GM12878 (cell line): ENCODE results near the gene TWF1. TPM values are rescaled to one million over a fixed set of nuclear protein-coding genes. Genes with fewer than 3 reads are reported as not detected.

Source experiments
- ATAC-seq: fragments of 200-7000 bp; cut with Tn5 transposase; 3 replicates; pipeline ENCODE4 v1.9.1; 2020; ENCODE audit warnings: mild to moderate bottlenecking, moderate library complexity
- BruUV-seq: library from RNA; stranded (reverse); fragments of 400-500 nt; replicated peaks from 2 replicates; lab custom pipeline; 2021; lab: Mats Ljungman, UMichigan
- CTCF ChIA-PET: fragments of 300-600 bp; sonication (Branson Sonifier 250); formaldehyde crosslinking; extraction: SDS; loops from one replicate; lab custom pipeline; 2021; ENCODE audit warnings: inconsistent platforms; lab: Yijun Ruan, JAX
- POLR2A ChIA-PET: fragments of 350-600 bp; formaldehyde crosslinking; extraction: SDS; loops from one replicate; lab custom pipeline; 2021; ENCODE audit warnings: inconsistent platforms; lab: Charles Lee
- RAD21 ChIA-PET: fragments of 300-600 bp; sonication (Branson Sonifier 250); formaldehyde crosslinking; loops from one replicate; lab custom pipeline; 2023; ENCODE audit warnings: antibody characterized with exemption; ENCODE audit not compliant: unreplicated experiment; lab: Charles Lee
- SMC1A ChIA-PET: fragments of 300-600 bp; sonication (Branson Sonifier 250); formaldehyde crosslinking; loops from one replicate; lab custom pipeline; 2023; ENCODE audit not compliant: unreplicated experiment, uncharacterized antibody; lab: Charles Lee
- DNase-seq: peaks from one replicate; pipeline ENCODE4 v3.0.0-alpha.2; 2011; ENCODE audit warnings: low read depth, low spot score
- FAIRE-seq: peaks from 3 replicates; lab custom pipeline; 2011; peaks lifted over from hg19 to GRCh38; lab: Jason Lieb, UNC
- H2AFZ ChIP-seq: 2 replicates; pipeline ENCODE4 v1.6.0; 2011; ENCODE audit warnings: low read depth, low read length, control low read depth; ENCODE audit not compliant: control insufficient read depth
- H3K27ac ChIP-seq: 2 replicates; pipeline ENCODE4 v1.5.1; 2011; ENCODE audit warnings: control low read depth; ENCODE audit not compliant: control insufficient read depth, insufficient read depth
- H3K27me3 ChIP-seq, 2 experiments: replicated peaks in 1 of 2; 2 replicates each; pipeline versions ENCODE4 v1.6.0 to v1.6.1; 2011; ENCODE audit warnings: low read length in 1 of 2; ENCODE audit not compliant: control insufficient read depth in 2 of 2, insufficient read depth in 2 of 2
- H3K36me3 ChIP-seq, 2 experiments: 2 replicates each; pipeline ENCODE4 v1.5.1; 2011; ENCODE audit warnings: low read length in 1 of 2; ENCODE audit not compliant: control insufficient read depth in 2 of 2, insufficient read depth in 2 of 2
- H3K4me1 ChIP-seq: 2 replicates; pipeline ENCODE4 v1.6.1; 2011; ENCODE audit warnings: mild to moderate bottlenecking, low read length, moderate library complexity, mixed read lengths; ENCODE audit not compliant: control insufficient read depth, insufficient read depth
- H3K4me2 ChIP-seq: 2 replicates; pipeline ENCODE4 v1.6.0; 2011; ENCODE audit warnings: control low read depth; ENCODE audit not compliant: control insufficient read depth, insufficient read depth
- H3K4me3 ChIP-seq: fragments of 200-600 bp; sonication (generic); 2 replicates; pipeline ENCODE4 v1.5.1; 2016
- H3K79me2 ChIP-seq: 2 replicates; pipeline ENCODE4 v1.6.0; 2011; ENCODE audit warnings: low read length; ENCODE audit not compliant: control insufficient read depth, insufficient read depth
- H3K9ac ChIP-seq: 2 replicates; pipeline ENCODE4 v1.8.0; 2011; ENCODE audit warnings: low read length, control low read depth, mixed read lengths; ENCODE audit not compliant: control insufficient read depth, insufficient read depth
- H3K9me3 ChIP-seq: replicated peaks from 3 replicates; pipeline ENCODE4 v1.5.1; 2011; ENCODE audit warnings: mild to moderate bottlenecking, low read length; ENCODE audit not compliant: control insufficient read depth, insufficient read depth
- H4K20me1 ChIP-seq: 2 replicates; pipeline ENCODE4 v1.6.0; 2011; ENCODE audit not compliant: control insufficient read depth, insufficient read depth
- ATF7 ChIP-seq: fragments of 450-650 bp; IDR thresholded peaks from 2 replicates; pipeline ENCODE4 v1.6.1; 2016; ENCODE audit warnings: low read depth, mild to moderate bottlenecking
- BHLHE40 ChIP-seq, 2 experiments: fragments of 450-650 bp in 1 of 2; IDR thresholded peaks; 2 replicates each; pipeline ENCODE4 v1.6.1; 2011 to 2017; ENCODE audit warnings: low read depth in 2 of 2, borderline replicate concordance in 1 of 2, improper control_type of control experiment in 1 of 2, low read length in 1 of 2, mild to moderate bottlenecking in 1 of 2
- EGR1 ChIP-seq, 2 experiments: IDR thresholded peaks; 1 replicate in 1 of 2; 2 replicates in 1 of 2; pipeline ENCODE4 v1.6.1; 2011 to 2012; ENCODE audit warnings: low read depth in 2 of 2, low read length in 2 of 2, borderline replicate concordance in 1 of 2, mild to moderate bottlenecking in 1 of 2, moderate library complexity in 1 of 2
- EP300 ChIP-seq, 2 experiments: fragments of 150-350 bp in 1 of 2; IDR thresholded peaks; 2 replicates each; pipeline ENCODE4 v1.6.1; 2011 to 2012; ENCODE audit warnings: low read depth in 2 of 2, low read length in 2 of 2, borderline replicate concordance in 1 of 2, improper control_type of control experiment in 1 of 2, inconsistent platforms in 1 of 2; ENCODE audit not compliant: control insufficient read depth in 1 of 2
- HDAC6 ChIP-seq: fragments of 200-600 bp; sonication (generic); IDR thresholded peaks from one replicate; pipeline ENCODE4 v1.8.0; 2017; ENCODE audit warnings: antibody characterized with exemption; ENCODE audit not compliant: unreplicated experiment
- IKZF2 ChIP-seq, 2 experiments: fragments of 450-650 bp; IDR thresholded peaks; 2 replicates each; pipeline ENCODE4 v1.6.1; 2017; ENCODE audit warnings: mild to moderate bottlenecking in 2 of 2, moderate library complexity in 2 of 2
- KAT2A ChIP-seq: conservative IDR thresholded peaks from 2 replicates; pipeline ENCODE4 v1.6.1; 2011; ENCODE audit warnings: low read depth, low read length; ENCODE audit not compliant: control insufficient read depth
- MEF2A ChIP-seq: IDR thresholded peaks from 2 replicates; pipeline ENCODE4 v1.6.1; 2011; ENCODE audit warnings: low read depth, mild to moderate bottlenecking, low read length, moderate library complexity; ENCODE audit not compliant: insufficient read depth
- MTA2 ChIP-seq: fragments of 450-650 bp; IDR thresholded peaks from 2 replicates; pipeline ENCODE4 v1.6.1; 2016; ENCODE audit warnings: low read depth, mild to moderate bottlenecking, moderate library complexity
- NR2C2 ChIP-seq: IDR thresholded peaks from 2 replicates; pipeline ENCODE4 v1.6.1; 2011; ENCODE audit warnings: borderline replicate concordance, low read depth; ENCODE audit not compliant: control insufficient read depth, insufficient read length
- PML ChIP-seq: IDR thresholded peaks from 2 replicates; pipeline ENCODE4 v1.6.1; 2012; ENCODE audit warnings: low read length, inconsistent platforms
- RELB ChIP-seq: fragments of 450-650 bp; IDR thresholded peaks from 2 replicates; pipeline ENCODE4 v1.6.1; 2017; ENCODE audit warnings: low read depth, mild to moderate bottlenecking, moderate library complexity
- RUNX3 ChIP-seq: IDR thresholded peaks from 2 replicates; pipeline ENCODE4 v1.6.1; 2012; ENCODE audit warnings: low read length, inconsistent platforms
- SMAD1 ChIP-seq: fragments of 450-650 bp; IDR thresholded peaks from 2 replicates; pipeline ENCODE4 v1.6.1; 2018; ENCODE audit warnings: mild to moderate bottlenecking, low read depth; ENCODE audit not compliant: partially characterized antibody
- TBL1XR1 ChIP-seq: IDR thresholded peaks from 2 replicates; pipeline ENCODE4 v1.6.1; 2012; ENCODE audit warnings: low read depth, low read length, improper control_type of control experiment
- ZNF384 ChIP-seq: IDR thresholded peaks from 2 replicates; pipeline ENCODE4 v1.6.1; 2012; ENCODE audit warnings: low read depth, mild to moderate bottlenecking, low read length, improper control_type of control experiment, borderline replicate concordance
- WGBS: methylation state at CpG from one replicate; pipeline ENCODE4 v1.1.6; 2016; ENCODE audit warnings: low lambda C conversion rate; ENCODE audit not compliant: insufficient replicate concordance, insufficient coverage; ENCODE audit errors: missing lambda C conversion rate; 5-methylcytosine and 5-hydroxymethylcytosine counted together
- in situ Hi-C: fragments of 300-500 bp; cut with MboI; formaldehyde crosslinking; loops from 9 replicates; pipeline ENCODE4 v1.14.3; 2018; ENCODE audit warnings: mixed read lengths
- intact Hi-C: fragments of 100-400 bp; cut with micrococcal nuclease; formaldehyde crosslinking; loops from one replicate; pipeline ENCODE4 v1.14.2; 2022; ENCODE audit not compliant: unreplicated experiment
- polyA plus RNA-seq, 11 experiments: library from polyadenylated mRNA; depleted of rRNA in 4 of 11; unstranded in 6 of 11; stranded (reverse) in 5 of 11; fragments of >200 nt; fragmentation: Nextera tagmentation in 4 of 11; fragmentation: Illumina TruSeq in 1 of 11; extraction: Ambion mirVana in 4 of 11; extraction: Trizol in 1 of 11; gene quantifications; 1 replicate in 1 of 11; 2 replicates in 10 of 11; pipeline versions ENCODE4 v1.2.1 to v1.2.3, GENCODE V29; 2011 to 2016; ENCODE audit warnings: inconsistent platforms in 2 of 11, missing spikeins in 2 of 11, low read depth in 1 of 11
- total RNA-seq, 4 experiments: library from RNA; depleted of rRNA in 3 of 4; stranded (reverse); fragments of >200 nt in 3 of 4; fragmentation: Illumina TruSeq in 1 of 4; extraction: Trizol in 1 of 4; gene quantifications; 2 replicates each; pipeline versions ENCODE4 v1.2.1 to v1.2.3, GENCODE V29; 2013 to 2021
- TF ChIP-seq, protein P1 (sequence below): IDR thresholded peaks from 2 replicates; pipeline ENCODE4 v1.6.1; 2011; ENCODE audit warnings: borderline replicate concordance, low read depth, mild to moderate bottlenecking, moderate library complexity, mixed read lengths, low read length; ENCODE audit not compliant: insufficient read depth; ENCODE audit errors: extremely low read length

Gene TWF1
- total and polyA plus RNA-seq, 10 of the 15 experiments (the other 5 are each of a cell fraction or from before 2014, with no cell fraction given), result 8.7 to 23.5 (median 18.4) TPM

- in situ Hi-C loops, result no loop called here
- Histone ChIP-seq H3K4me1 (peaks cover 4% of the 10 kb centered on the region; the same call in 1 of the 2 replicates), H3K27ac (peak overlapping the region; percentile 76), H3K4me2 (peak overlapping the region; percentile 90), H3K4me3 (peak overlapping the region; percentile 79), H3K36me3 (no peaks in the 10 kb centered on the region), H3K27me3 (no peaks in the 10 kb centered on the region), H3K9me3 (no peaks in the 10 kb centered on the region), H3K9ac (peak overlapping the region; percentile 77), H3K79me2 (no peaks in the 10 kb centered on the region; the same call in none of the 2 replicates), H4K20me1 (no peaks in the 10 kb centered on the region), H2AFZ (peak overlapping the region; percentile 89)
- no peak for DNase-seq
- peak; percentile 32 for ATAC-seq
- FAIRE-seq, result no peak
- SMC1A ChIA-PET, result no interaction called here
- WGBS, result 0% methylated on average over 8 of the region's 8 CpGs
- TF ChIP-seq, protein P1, sequence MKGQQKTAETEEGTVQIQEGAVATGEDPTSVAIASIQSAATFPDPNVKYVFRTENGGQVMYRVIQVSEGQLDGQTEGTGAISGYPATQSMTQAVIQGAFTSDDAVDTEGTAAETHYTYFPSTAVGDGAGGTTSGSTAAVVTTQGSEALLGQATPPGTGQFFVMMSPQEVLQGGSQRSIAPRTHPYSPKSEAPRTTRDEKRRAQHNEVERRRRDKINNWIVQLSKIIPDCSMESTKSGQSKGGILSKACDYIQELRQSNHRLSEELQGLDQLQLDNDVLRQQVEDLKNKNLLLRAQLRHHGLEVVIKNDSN, result no peak
- TF ChIP-seq NR2C2 (no peak), PML (no peak), ZNF384 (peak; percentile 44; the same call in 1 of the 2 replicates), RELB (peak; percentile 47; the same call in 1 of the 2 replicates), ATF7 (peak; percentile 37; the same call in 1 of the 2 replicates), EGR1 (IDR thresholded peaks at IDR 0.05; ENCODE audit: borderline replicate concordance in 1 of 2, low read depth in 2 of 2, low read length in 2 of 2) (0 out of 3 replicates have a peak, but pooled peaks of 1 of the 2 experiments have one; percentile 15), TBL1XR1 (no peak), MEF2A (no peak), RUNX3 (peak; percentile 29), IKZF2 (IDR thresholded peaks at IDR 0.05) (peak; percentile 28 to 53; a peak in 2 of 4 replicates), KAT2A (no peak), EP300 (IDR thresholded peaks at IDR 0.05; ENCODE audit: borderline replicate concordance in 1 of 2, control insufficient read depth in 1 of 2, low read depth in 2 of 2, low read length in 2 of 2) (0 out of 4 replicates have a peak, but pooled peaks of 1 of the 2 experiments have one; percentile 16), SMAD1 (peak; percentile 50), MTA2 (0 out of 2 replicates have a peak, but pooled peaks have one; percentile 22), HDAC6 (no peak), BHLHE40 (IDR thresholded peaks at IDR 0.05; ENCODE audit: borderline replicate concordance in 1 of 2, low read depth in 2 of 2, low read length in 1 of 2) (peak; percentile 55 to 64; a peak in 2 of 4 replicates)
- POLR2A ChIA-PET, result interaction anchor here (1.2 to 1.3 kb wide), 2 partner anchors 31 to 46 kb away, joined by 3 to 9 read pairs; partner anchors contain the start of gene TWF1
- intact Hi-C loops, result no loop called here
- RAD21 ChIA-PET, result interaction anchor here (1.1 kb wide), 1 partner anchor 74 kb away, joined by 4 read pairs; no protein-coding TSS in a partner anchor
- CTCF ChIA-PET, result no interaction called here
- BruUV-seq, result no TSS peak
Observed at GRCh38 chr12:43836475-43836989, 30.4 kb upstream of the TWF1 start.
